Caco-2 (cell line): ENCODE results near the gene ARHGAP27. TPM values are rescaled to one million over a fixed set of nuclear protein-coding genes. Genes with fewer than 3 reads are reported as not detected.

Experiments
- BruUV-seq: library from RNA; stranded (reverse); fragments of 400-500 nt; replicated peaks from 2 replicates; lab custom pipeline; 2021; lab: Mats Ljungman, UMichigan
- CTCF ChIA-PET: fragments of 300-600 bp; sonication (Branson Sonifier 250); formaldehyde crosslinking; loops from one replicate; lab custom pipeline; 2022; ENCODE audit warnings: antibody characterized with exemption; lab: Charles Lee
- POLR2A ChIA-PET: fragments of 300-600 bp; sonication (Branson Sonifier 250); formaldehyde crosslinking; loops from one replicate; lab custom pipeline; 2022; ENCODE audit warnings: antibody characterized with exemption; lab: Charles Lee
- DNase-seq, 2 experiments: peaks; one replicate each; pipeline versions ENCODE4 v3.0.0 to v3.0.0-alpha.2; 2020 to 2022
- H3K27me3 ChIP-seq: replicated peaks from 2 replicates; pipeline ENCODE4 v1.6.0; 2011; ENCODE audit warnings: low read length; ENCODE audit not compliant: control insufficient read depth, insufficient read depth
- H3K36me3 ChIP-seq: 2 replicates; pipeline ENCODE4 v1.5.1; 2011; ENCODE audit warnings: low read length; ENCODE audit not compliant: control insufficient read depth, insufficient read depth
- H3K4me1 ChIP-seq: fragments of 250-450 bp; sonication (Bioruptor Pico); 2 replicates; pipeline ENCODE4 v1.5.1; 2020; ENCODE audit warnings: mild to moderate bottlenecking
- H3K4me3 ChIP-seq: 2 replicates; pipeline ENCODE4 v1.5.1; 2011; ENCODE audit warnings: low read depth, mild to moderate bottlenecking, control low read depth, low read length
- H3K9me3 ChIP-seq: fragments of 250-450 bp; sonication (Bioruptor Pico); 2 replicates; pipeline ENCODE4 v1.5.1; 2020; ENCODE audit warnings: mild to moderate bottlenecking, moderate library complexity
- H3K27ac Mint-ChIP-seq: one replicate; pipeline ENCODE4 v1.8.0; 2022; ENCODE audit warnings: mixed read lengths; ENCODE audit not compliant: unreplicated experiment
- H3K27me3 Mint-ChIP-seq: one replicate; pipeline ENCODE4 v1.8.0; 2022; ENCODE audit warnings: mixed read lengths; ENCODE audit not compliant: insufficient read depth, unreplicated experiment
- H3K36me3 Mint-ChIP-seq: one replicate; pipeline ENCODE4 v1.8.0; 2022; ENCODE audit warnings: mild to moderate bottlenecking, mixed read lengths; ENCODE audit not compliant: insufficient read depth, unreplicated experiment
- H3K4me1 Mint-ChIP-seq: one replicate; pipeline ENCODE4 v1.8.0; 2022; ENCODE audit warnings: low read depth, mixed read lengths; ENCODE audit not compliant: unreplicated experiment
- H3K4me3 Mint-ChIP-seq: one replicate; pipeline ENCODE4 v1.8.0; 2022; ENCODE audit warnings: mild to moderate bottlenecking, moderate library complexity, mixed read lengths; ENCODE audit not compliant: unreplicated experiment
- H3K9me3 Mint-ChIP-seq: one replicate; pipeline ENCODE4 v1.8.0; 2022; ENCODE audit warnings: mixed read lengths; ENCODE audit not compliant: unreplicated experiment
- CTCF ChIP-seq, 2 experiments: fragments of 200-600 bp in 1 of 2; IDR thresholded peaks; 1 replicate in 1 of 2; 2 replicates in 1 of 2; pipeline versions ENCODE4 v1.5.1 to v1.8.0; 2011 to 2022; ENCODE audit warnings: antibody characterized with exemption in 1 of 2, control low read depth in 1 of 2, inconsistent platforms in 1 of 2, low read depth in 1 of 2, low read length in 1 of 2, mild to moderate bottlenecking in 1 of 2, moderate library complexity in 1 of 2; ENCODE audit not compliant: insufficient read depth in 1 of 2, severe bottlenecking in 1 of 2, unreplicated experiment in 1 of 2
- intact Hi-C: fragments of 100-400 bp; cut with micrococcal nuclease; formaldehyde crosslinking; loops from one replicate; pipeline ENCODE4 v1.10.0; 2022; ENCODE audit not compliant: unreplicated experiment
- total RNA-seq: library from RNA; stranded (reverse); gene quantifications from 2 replicates; pipeline ENCODE4 v1.2.3, GENCODE V29; 2022

ARHGAP27 gene
- total RNA-seq, 1 experiment from 2014 or later: 35.9 TPM

GRCh38 chr17:45396496-45397205, 36.0 kb downstream of the ARHGAP27 start:
- TF ChIP-seq CTCF (IDR thresholded peaks at IDR 0.05; ENCODE audit: insufficient read depth in 1 of 2, low read depth in 1 of 2, low read length in 1 of 2, severe bottlenecking in 1 of 2, unreplicated experiment in 1 of 2): no peak
- CTCF ChIA-PET: interaction anchor here (1.2 to 8.7 kb wide), 2 partner anchors 25 to 30 kb away, joined by 3 to 105 read pairs; no protein-coding TSS in a partner anchor
- Mint-ChIP-seq H3K9me3 (no peaks in the 10 kb centered on the region), H3K36me3 (peaks cover 48% of the 10 kb centered on the region), H3K27me3 (no peaks in the 10 kb centered on the region), H3K27ac (no peak overlapping the region), H3K4me1 (no peaks in the 10 kb centered on the region), H3K4me3 (no peak overlapping the region)
- no peak for DNase-seq
- no peaks in the 10 kb centered on the region for H3K9me3 ChIP-seq
- H3K4me3 ChIP-seq: no peak overlapping the region
- intact Hi-C loops: no loop called here
- H3K4me1 ChIP-seq: no peaks in the 10 kb centered on the region
- POLR2A ChIA-PET: no interaction called here
- H3K27me3 ChIP-seq: no peaks in the 10 kb centered on the region
- H3K36me3 ChIP-seq: peaks cover 14% of the 10 kb centered on the region
- BruUV-seq: no TSS peak

- H3K27me3 Mint-ChIP-seq: no peaks in the 10 kb centered on the region
- no peaks in the 10 kb centered on the region for H3K9me3 Mint-ChIP-seq
- DNase-seq: no peak
- CTCF ChIA-PET: interaction anchor here (0.8 to 8.7 kb wide), 5 partner anchors 11 to 119 kb away, joined by 3 to 105 read pairs (median 4); no protein-coding TSS in a partner anchor
- POLR2A ChIA-PET: no interaction called here
- H3K4me1 Mint-ChIP-seq: no peaks in the 10 kb centered on the region
- intact Hi-C loops: loop anchor here (1.0 kb wide), 1 partner anchor 30 kb away; no protein-coding TSS in a partner anchor
- peaks cover 45% of the 10 kb centered on the region for H3K36me3 Mint-ChIP-seq
- Histone ChIP-seq H3K9me3 (no peaks in the 10 kb centered on the region), H3K4me3 (no peak overlapping the region), H3K36me3 (peaks cover 14% of the 10 kb centered on the region), H3K4me1 (no peaks in the 10 kb centered on the region), H3K27me3 (no peaks in the 10 kb centered on the region)
- no peak overlapping the region for H3K27ac Mint-ChIP-seq
- no peak for TF ChIP-seq CTCF (IDR thresholded peaks at IDR 0.05; ENCODE audit: insufficient read depth in 1 of 2, low read depth in 1 of 2, low read length in 1 of 2, severe bottlenecking in 1 of 2, unreplicated experiment in 1 of 2)
- no TSS peak for BruUV-seq
- H3K4me3 Mint-ChIP-seq: no peak overlapping the region
These were observed 36.9 kb downstream of the ARHGAP27 start for GRCh38 chr17:45395569-45396415.

- Histone ChIP-seq H3K9me3 (no peaks in the 10 kb centered on the region), H3K4me1 (no peaks in the 10 kb centered on the region), H3K4me3 (no peak overlapping the region), H3K36me3 (peaks cover 12% of the 10 kb centered on the region), H3K27me3 (no peaks in the 10 kb centered on the region)
- CTCF ChIA-PET: interaction anchor here (0.8 to 8.7 kb wide), 4 partner anchors 12 to 118 kb away, joined by 4 to 105 read pairs (median 4); no protein-coding TSS in a partner anchor
- Mint-ChIP-seq H3K27ac (no peak overlapping the region), H3K9me3 (no peaks in the 10 kb centered on the region), H3K4me3 (no peak overlapping the region), H3K27me3 (no peaks in the 10 kb centered on the region), H3K4me1 (no peaks in the 10 kb centered on the region), H3K36me3 (peaks cover 37% of the 10 kb centered on the region)
- POLR2A ChIA-PET: no interaction called here
- no TSS peak for BruUV-seq
- peak; percentile 78 to 89 for TF ChIP-seq CTCF (IDR thresholded peaks at IDR 0.05; ENCODE audit: insufficient read depth in 1 of 2, low read depth in 1 of 2, low read length in 1 of 2, severe bottlenecking in 1 of 2, unreplicated experiment in 1 of 2)
- DNase-seq: peak; percentile 69 to 79
- intact Hi-C loops: loop anchor here (1.0 kb wide), 1 partner anchor 30 kb away; no protein-coding TSS in a partner anchor
These were observed 37.6 kb downstream of the ARHGAP27 start for GRCh38 chr17:45394913-45395568.
